Inflammatory macrophage treated with lipopolysaccharide for 1 hour (primary cell): ENCODE data around the gene PRIM2.
"Not testable (repeated sequence)": the region's sequence is repeated elsewhere in the genome, so short reads cannot be mapped to it uniquely, and the experiment has no call there.

ENCODE experiments used
- DNase-seq, 2 donors: peaks; one replicate each; pipeline ENCODE4 v3.0.0-alpha.2; 2020 to 2022

Gene PRIM2

DNA sequence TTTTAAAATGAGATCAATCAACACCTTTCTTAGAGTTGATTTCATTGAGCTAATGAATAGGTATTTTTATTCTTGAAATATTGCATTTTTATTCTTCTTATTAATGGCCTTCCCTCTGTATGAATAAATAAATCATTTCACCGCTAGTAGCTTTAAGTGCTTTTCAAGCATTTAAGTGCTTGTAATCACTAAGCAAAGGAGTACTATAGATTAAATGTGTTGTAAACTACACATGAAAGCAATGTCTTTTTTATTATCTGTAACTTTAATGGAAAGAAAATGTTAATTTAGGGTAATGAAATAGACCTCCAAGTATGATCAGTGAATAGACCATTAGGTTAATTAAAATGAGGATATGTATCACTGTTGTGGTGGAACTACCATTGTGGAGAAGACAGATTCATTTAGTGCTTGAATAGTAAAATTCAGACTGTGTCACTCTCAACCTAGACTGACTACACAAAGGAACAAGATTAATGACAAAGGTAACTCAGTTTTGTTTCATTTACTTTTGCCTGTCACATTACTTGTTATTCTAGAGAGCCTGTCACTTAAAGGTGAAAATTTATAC lies 132.2 kb downstream of the PRIM2 start:
- DNase-seq, result not testable (repeated sequence)

DNA sequence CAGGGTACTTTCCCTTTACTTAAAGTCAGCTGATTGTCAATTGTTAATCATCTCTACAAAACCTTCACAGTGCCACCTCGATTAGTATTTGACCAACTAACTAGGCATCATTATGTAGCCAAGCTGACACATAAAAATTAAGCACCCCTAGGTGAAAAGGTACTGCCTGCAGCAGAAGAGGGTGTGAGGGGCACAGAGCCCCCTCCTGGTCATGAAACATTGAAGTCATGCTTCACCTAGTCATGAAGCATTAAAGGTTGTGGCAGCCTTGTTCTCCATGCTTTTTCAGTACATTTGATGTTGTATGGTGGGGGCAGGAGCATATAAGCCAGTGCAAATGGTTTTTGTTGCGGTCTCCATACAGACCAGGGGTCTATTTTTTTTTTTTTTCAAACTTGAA lies 142.4 kb downstream of the PRIM2 start:
- not testable (repeated sequence) for DNase-seq

DNA sequence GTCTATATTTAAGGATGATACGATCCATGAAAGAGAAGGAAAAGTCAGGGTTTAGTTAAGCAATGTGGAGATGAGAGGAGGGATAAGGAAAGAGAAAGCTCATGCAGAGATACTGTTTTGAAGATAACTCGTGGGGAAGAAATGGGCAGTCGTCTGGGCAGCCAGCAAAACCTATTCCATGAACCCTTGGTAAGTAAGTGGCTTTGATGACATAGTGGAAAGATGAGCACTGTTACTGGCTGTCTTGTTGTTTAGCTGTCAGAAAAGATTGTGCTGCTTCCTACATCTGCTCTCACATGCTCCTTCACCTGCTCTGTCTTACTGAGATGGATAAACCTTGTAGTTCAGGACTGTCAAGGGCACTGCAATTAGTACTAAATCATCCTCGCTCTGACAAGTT lies 143.6 kb downstream of the PRIM2 start:
- DNase-seq, result not testable (repeated sequence)

DNA sequence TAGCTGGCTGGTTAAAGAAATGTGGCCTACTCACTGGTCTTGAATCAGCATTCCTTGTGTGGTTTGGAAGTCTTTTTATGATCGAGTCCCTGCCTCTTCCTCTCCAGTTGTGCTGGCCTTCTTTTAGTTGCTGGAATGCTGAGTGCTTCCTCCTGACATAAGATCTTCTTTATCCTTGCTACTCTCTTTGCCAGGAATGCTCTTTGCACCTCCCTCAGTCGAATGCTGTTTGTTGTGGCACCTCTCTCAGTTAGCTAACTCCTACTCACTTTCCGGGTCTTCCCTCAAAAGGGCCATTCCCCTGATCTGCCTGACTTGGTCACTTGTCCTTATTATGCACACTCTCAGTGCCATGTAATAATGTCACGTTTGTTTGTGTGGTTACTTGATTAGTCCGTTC lies 146.4 kb downstream of the PRIM2 start:
- DNase-seq, result not testable (repeated sequence)

DNA sequence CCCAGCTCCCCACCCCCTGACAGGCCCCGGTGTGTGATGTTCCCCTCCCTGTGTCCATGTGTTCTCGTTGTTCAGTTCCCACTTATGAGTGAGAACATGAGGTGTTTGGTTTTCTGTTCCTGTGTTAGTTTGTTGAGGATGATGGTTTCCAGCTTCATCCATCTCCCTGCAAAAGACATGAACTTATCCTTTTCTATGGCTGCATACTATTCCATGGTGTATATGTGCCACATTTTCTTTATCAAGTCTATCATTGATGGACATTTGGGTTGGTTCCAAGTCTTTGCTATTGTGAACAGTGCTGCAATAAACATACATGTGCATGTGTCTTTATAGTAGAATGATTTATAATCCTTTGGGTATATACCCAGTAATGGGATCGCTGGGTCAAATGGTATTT lies 148.5 kb downstream of the PRIM2 start:
- DNase-seq, result not testable (repeated sequence)

DNA sequence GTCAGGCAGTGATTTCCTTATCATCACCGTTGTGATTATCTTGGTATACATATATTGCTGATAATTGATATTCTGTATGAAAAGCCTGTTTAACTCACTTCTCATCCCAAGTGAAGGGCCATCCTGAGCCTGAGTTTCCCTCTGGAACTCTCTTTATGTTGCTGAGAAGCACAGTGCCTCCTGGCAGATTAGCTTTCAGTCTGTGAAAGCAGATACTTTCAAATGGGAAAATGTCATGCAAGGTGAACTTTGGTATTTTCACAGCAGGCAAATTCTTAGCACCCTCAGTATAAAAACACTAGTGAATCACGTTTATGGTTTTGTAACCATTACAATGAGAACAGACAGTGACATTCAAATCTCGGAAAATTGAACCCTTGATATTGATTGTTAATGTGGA lies 151.6 kb downstream of the PRIM2 start:
- DNase-seq, result no peak

DNA sequence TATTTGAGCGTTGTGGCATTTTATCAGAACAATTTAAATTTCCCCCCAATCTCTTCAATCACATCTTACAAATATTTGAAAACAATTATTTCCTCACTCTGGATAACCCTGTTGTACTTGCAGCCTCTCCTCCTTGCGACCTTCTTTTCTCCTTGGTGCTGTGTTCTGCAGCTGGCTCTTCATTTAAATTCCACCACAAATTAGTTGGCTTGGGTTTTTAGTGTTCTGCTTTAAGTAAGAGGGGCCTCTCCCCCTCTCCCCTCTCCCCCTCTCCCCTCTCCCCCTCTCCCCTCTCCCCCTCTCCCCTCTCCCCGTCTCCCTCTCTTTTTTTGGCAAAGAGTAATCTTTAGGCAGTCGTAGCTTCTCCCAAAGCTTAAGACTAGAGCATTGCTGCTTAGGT lies 152.7 kb downstream of the PRIM2 start:
- DNase-seq, result not testable (repeated sequence)

DNA sequence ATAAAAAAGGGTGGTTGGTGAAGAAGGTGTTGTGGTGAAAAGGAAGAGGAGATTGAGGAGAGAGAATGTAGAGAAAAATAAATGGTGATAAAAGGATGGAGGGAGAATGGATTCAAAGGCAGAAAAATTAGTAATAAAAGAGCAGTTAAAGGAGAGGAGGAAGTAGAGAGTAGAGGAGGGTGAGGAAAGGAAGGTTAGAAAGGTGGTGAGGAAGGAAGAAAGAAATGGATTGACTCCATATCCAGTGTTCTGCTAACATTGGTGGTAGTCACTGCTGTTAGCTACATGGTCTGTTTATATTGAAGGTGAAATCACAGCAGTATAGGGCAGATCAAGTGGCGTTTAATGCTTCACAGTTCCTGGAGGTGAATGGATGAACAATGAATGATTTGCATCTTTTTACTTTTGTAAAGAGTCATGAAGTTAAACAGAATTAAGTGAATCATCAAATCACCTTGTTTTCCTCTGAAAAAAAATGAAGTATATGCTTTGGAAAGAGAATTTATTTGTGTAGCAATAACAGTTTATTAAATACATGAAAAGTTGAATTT lies 154.0 kb downstream of the PRIM2 start:
- DNase-seq, result not testable (repeated sequence)

DNA sequence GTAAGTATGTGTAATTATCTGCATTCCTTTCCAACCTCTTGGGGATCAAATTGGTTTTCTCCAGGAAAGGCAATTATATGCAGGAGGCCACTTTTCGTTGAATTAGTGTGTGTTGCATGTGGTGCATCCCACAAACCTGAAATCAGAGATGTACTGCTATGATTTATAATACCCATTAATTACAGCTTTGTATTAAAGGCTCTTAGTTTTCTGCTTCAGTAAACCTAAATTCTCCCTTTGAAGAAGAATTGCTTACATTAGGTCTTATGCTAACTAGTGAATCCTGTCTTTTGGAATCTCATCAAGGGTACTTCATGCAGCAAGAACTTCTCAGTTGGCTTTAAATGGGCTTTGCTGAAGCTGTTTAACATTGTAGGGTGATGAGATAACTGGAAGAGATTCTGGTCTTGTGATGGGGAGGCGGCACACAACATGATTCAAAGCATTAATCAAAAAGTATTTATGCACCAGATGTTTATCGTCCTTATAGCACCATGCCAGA lies 155.5 kb downstream of the PRIM2 start:
- DNase-seq, result not testable (repeated sequence)

DNA sequence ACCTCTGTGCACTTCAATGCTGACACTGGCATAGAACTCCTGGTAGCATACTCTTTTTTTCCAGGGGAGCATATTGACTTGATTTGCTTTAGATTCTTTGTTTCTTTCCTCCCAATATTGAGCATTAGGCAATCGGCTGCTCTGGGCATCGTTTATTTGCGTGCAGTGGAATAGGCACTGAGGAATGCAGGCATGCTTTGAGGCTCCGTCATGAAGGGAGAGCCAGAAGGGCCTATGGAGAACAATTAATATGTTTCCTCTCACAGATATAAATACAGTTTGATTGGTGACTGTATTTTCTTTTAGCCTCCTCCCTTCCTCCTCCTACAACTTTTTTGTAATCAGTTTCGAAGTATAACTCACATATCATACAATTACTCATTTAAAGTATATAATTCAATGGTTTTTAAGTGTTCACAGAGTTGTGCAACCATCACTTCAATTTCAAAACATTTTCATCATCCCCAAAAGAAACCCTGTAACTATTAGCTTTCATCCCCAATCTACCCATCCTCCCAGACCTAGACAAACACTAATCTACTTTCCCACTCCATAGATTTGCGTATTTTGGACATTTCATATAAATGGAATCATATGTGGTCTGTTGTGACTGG lies 157.5 kb downstream of the PRIM2 start:
- DNase-seq, result not testable (repeated sequence)

DNA sequence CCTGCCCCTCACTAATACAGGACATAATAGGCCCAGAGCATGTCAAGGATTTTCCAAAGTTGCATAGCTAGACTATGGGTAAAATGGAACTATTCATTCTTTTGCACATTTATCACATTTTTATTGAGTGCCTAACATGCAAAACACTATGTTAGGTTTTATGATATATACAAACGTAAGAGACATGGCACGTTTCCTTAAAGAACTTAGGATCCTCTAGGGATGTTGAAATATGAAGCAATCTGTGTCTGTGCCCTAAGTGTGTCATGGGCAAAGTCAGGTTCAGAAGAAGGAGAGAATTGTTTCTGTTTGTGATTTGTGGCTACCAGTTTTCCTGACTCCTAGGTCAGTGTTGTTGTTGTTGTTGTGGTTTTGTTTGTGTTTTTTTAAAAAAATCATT lies 158.2 kb downstream of the PRIM2 start:
- DNase-seq, result peak in 1 of 2 donors; percentile 15

DNA sequence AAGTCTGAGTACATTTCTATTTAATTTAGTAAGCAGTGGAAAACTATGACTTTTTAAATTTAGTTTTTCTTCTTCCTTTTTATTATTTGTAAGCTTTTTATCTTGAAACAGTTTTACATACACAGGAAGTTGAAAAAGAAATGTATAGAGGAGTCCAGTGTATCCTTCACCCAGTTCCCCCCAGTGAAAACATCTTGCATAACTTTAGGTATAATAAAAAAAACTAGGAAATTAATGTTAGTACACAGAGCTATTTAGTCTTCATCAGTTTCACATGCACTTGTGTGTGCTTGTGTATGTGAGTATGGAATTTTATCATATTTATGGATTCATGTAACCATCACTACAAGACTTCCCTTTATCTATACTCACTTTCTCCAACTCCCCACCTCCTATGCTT lies 162.8 kb downstream of the PRIM2 start:
- not testable (repeated sequence) for DNase-seq

DNA sequence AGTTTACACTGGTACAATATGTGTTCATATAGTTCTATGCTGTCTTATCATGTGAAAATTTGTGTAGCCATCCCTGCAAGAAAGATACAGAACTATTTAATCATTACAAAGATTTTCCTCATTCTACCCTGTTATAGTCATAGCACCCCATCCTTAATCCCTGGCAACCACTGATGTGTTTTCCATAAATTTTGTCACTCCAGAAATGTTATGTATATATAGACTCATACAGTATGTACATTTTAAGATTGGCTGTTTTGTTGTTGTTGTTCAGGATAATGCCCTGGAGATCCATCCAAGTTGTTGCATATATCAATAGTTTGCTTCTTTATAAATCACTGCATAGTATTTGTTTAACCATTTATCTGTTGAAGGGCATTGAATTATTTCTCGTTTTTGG lies 163.7 kb downstream of the PRIM2 start:
- DNase-seq, result not testable (repeated sequence)

DNA sequence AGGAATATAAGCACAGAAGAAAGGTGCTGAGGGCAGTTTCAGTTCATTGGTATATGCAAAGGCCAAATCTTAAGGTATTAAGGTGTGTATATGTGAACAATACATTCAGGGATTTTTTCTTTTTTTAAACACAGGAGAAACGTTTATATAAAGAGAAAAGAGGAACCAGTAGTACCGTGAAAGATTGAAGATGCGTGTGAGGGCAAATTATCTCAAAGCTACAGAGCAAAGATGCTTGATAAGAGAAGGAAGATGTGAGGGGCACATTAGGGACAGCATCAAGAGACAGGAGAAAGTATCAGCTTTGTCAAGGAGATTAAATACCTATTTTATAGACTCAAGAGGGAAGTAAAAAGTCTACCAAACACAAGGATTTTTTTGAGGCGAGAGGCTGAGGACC lies 165.0 kb downstream of the PRIM2 start:
- not testable (repeated sequence) for DNase-seq

DNA sequence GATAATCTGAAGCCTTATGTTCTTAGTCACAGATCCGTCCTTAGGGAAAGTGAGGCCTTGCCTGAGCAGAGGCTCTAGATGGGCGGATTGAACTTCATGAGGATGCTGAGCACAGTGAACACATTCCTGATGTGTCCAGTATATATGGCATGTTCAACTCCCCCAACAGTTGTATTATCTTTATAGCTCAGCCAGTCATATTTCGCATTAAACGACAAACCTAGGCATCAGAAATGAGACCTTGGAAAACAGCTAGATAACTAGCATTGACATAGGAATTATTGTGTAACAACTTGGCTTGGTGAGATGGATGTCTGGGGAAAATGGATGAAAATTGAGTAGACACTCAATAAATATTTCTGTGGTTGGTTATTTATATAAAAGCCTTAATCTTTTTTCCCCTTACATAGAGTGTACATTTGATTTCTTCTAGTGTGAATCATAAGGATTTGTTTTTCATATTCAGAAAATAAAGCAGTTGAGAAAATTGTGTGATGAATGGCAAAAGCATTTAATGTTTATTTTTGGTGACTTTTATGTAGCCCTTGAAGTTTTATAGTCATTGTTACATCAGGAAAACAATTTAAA lies 169.2 kb downstream of the PRIM2 start:
- not testable (repeated sequence) for DNase-seq

DNA sequence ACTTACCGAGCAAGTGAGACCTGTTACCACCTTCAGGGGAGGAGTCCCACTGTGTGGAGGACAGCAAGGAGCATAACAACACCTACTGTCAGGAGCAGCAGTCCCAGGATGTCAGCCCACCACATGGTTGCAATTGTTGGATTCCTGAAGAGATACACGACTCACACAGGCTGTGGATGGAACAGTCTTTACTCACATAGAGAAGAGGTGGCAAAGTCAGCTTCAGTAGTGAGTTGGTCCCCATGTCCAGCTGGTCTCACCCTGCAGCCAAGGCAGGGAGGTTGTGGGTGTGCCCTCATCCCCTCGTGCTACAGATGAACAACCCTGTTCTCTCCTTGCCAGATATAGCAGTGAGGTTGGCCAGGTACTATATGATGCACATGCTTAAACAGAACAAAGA lies 171.1 kb downstream of the PRIM2 start:
- not testable (repeated sequence) for DNase-seq

DNA sequence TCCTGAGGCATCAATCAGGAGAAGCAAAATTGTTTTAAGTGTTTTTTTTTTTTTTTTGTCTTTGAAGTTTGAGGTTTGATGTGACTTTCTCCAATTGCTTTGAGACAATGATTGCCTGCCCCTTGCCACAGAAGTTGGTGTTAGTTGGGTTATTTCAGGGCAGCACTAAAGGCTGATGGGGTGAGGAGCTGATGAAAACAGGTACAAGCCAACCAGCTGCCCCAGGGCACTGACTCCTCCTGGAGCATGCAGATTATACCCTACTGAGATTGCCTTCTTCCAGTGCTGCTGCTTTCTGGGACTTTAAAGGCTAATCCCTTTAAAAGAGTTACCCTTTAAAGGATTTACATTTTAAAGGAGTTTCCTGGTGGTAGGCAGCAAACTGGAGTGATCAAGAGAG lies 172.5 kb downstream of the PRIM2 start:
- not testable (repeated sequence) for DNase-seq

DNA sequence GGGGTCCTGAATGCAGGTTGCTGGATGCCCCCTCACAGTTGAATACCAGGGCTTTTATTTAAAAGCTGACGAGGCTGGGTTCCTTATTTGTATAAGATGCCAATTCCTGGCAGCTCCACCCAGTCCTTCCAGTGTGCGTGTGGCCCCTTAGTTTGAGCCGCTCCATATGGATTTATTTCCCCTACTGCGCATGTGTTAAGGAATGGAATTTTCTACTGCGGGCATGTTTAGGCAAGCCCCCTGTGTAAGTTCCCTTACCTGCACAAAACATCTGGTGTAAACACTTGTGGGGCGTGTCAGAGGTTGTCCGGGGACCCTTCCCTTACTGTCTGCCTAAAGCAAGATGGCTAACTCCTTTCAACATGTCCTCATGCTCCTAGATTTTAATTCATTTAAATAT lies 174.4 kb downstream of the PRIM2 start:
- not testable (repeated sequence) for DNase-seq

DNA sequence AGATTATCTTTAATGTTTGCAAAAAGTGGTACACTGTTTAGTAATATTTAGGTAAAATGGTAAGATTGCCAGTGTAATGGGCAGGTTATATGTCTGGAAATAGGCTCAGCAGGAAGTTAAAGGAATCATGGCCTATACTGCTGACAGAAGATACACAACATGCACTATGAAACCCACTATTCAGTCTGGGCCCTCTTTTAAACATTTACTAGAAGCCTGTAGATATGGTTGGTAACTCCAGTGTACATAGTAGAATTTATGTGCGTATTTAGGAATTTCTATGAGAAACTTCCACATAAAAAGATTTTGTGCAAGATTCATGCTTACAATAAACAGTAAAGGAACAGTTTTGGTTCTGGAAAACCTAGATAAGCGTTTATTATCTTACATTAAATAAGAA lies 178.8 kb downstream of the PRIM2 start:
- DNase-seq, result not testable (repeated sequence)

DNA sequence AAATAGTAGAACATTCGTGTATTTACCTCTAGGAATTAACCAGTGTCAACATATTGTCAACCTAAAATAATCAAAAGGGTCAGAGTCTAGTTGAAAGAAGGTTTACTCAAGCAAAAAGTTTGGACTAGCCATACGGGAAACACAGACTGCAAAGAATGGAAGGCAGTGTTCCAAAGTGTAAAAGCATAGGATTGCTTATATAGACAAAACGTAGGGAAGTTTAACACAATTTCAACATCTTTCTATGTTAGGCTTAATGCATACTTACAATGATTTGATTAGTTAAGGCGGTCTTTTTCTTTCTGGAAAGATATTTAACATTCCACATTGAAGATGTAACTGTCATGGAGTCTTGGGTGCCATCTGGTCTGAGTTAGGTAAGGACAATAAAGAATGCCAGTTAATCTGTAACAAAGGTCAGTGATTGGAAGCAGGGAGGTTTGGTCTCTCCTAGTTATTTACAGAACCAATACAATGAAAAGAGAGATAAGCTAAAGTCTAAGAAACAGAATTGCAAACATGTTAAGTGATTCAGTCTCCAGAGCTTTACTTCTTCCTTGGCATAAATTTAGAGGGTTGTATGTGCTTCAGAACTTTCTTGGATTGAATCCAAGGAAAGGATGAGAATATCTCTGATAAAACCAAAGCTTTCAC lies 183.1 kb downstream of the PRIM2 start:
- DNase-seq, result not testable (repeated sequence)

DNA sequence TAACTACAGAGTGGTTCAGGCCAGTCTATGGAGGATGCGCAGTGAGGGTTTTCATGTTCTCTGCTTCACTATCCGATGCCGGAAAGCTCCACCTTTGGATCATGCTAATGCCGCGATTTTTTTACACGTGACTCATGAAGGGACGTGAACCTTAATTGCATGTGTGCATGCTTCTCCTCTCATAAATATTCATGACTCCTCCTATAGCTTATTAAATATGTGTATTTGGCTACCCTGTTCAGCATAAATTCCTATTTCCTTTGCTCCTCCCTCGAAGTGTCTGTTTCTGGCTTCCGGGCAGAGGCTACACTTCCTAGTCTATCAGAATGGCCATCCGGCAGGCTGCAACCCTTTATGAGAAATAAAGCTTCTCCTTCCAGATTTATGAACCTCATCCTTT lies 185.0 kb downstream of the PRIM2 start:
- not testable (repeated sequence) for DNase-seq

DNA sequence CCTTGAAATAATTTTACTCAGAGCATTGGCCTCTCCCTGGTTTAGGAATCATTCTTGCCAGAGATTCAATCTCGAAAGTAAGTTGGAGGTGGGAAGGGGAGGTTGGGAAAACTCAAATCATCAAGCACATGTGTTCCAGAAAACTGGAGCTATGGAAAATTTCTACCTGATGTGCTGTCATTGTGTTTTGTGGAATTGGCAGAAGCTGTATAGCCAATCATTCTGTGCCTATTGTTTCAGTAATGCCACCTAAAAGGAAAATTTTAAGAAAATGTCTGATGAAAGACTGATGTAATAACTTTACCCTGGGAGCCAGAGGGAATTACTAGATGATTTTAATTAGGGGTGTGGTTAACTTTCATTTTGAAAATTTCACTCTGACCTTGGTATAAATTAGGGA lies 187.8 kb downstream of the PRIM2 start:
- not testable (repeated sequence) for DNase-seq

DNA sequence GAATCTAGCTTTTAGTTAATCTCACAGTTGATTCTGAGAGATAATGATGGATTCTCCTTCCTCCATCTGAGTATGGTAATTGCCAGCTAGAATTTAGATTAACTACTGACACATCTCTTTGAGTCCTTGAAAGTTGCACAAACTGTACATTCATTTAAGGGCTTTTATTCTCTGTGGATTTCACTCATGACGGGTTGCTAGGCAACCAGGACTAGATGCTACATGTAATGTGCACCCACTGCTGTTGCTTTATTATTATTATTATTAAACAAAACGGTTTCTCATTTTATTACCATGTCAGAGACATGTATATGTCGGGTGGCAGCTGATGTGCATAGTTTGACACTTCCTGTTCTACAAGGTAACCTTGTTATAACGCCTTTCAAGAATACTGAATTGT lies 193.0 kb downstream of the PRIM2 start:
- DNase-seq, result not testable (repeated sequence)
